NCI-H2227 (cell line): Measurements from ENCODE around the gene RNF113B.

Source experiments
- DNase-seq: peaks from one replicate; lab custom pipeline; 2025; ENCODE audit not compliant: unreplicated experiment; lab: John Stamatoyannopoulos, UW

The RNF113B gene

GRCh38 chr13:98204546-98204945 lies 27.5 kb upstream of the RNF113B start:
- DNase-seq: no peak

- DNase-seq: no peak
Observed at GRCh38 chr13:98203646-98204326, 26.7 kb upstream of the RNF113B start.

DNA sequence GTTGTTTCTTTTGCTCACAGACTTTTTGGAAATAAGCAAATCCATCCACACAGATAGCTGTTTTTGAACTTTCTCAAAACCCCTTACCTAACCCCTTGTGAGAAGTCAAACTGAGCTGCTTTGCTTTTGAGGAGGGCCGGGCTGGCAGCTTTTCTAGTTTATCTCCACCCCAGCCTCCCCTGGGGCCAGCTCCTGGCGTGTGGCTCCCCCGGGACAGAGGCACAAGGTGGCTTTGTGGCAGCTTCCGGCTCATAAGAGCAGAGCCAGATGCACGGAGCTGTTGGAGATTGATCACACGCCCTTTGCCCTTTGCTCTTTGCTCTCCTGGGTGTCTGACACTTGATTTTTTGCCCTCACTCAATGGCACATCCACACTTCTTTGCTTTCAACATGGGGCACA lies 24.9 kb upstream of the RNF113B start:
- DNase-seq: no peak

GRCh38 chr13:98201189-98201588 lies 24.1 kb upstream of the RNF113B start:
- no peak for DNase-seq

DNA sequence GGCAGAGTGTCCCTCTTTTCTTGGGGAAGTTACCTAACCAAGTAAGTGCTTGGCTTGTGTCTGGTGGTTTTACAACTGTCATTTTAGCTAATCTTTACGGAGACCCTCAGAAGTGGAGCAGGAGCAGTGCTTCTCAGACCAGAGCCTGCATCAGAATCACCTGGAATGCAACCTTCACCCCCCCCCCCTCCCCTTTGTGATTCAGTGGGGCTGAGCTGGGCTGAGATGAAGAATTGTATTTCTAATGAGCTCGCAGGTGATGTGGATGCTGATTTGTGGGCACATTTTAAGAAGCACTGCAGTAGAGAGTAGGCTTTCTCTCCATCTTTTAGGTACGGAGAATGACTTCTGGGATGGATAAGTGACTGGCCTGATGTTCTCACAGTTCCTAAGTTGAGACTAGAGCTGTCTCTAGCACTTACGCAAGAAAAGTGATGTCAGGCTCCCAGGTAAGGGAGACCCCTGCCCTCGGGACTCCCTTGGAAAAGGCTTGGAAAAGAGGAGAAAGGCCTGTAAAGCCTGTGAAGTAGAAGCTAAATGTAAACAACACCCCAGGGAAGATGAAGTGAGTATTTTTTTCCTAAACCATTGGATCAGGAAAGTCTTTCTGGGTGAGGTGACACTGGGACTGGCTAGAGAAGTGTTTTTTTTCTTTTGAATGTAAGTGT lies 23.3 kb upstream of the RNF113B start:
- no peak for DNase-seq

DNA sequence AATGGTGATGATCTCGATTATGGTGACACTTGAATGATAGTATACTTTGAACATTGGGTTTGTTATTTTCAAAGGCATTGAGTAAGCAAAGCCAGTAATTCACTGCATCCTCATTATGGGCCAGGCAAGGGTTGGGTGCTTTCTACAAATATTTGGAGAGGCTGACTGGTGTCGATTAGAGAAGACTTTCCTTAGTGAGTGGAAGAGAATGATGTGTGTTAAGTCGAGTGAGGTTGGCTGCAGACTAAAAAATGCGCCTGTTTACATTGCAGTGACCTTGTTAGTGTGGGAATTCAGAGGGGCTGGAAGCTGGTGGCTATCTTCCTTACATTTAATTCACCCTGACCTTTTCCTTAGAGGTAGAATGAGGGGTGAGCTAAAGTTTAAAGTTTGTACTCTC lies 22.4 kb upstream of the RNF113B start:
- DNase-seq: no peak

DNA sequence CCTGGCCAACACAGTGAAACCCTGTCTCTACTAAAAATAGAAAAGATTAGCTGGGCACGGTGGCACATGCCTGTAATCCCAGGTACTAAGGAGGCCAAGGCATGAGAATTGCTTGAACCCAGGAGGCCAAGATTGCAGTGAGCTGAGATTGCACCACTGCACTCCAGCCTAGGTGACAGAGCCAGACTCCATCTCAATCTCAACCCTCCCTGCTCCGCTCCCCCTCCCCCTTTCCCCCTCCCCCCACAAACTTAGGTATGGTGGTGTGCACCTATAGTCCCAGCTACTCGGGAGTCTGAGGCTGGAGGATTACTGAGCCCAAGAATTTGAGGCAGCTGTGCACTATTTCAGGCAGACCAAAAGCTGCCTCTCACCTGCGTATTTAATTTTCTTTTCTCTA lies 21.6 kb upstream of the RNF113B start:
- DNase-seq: no peak

DNA sequence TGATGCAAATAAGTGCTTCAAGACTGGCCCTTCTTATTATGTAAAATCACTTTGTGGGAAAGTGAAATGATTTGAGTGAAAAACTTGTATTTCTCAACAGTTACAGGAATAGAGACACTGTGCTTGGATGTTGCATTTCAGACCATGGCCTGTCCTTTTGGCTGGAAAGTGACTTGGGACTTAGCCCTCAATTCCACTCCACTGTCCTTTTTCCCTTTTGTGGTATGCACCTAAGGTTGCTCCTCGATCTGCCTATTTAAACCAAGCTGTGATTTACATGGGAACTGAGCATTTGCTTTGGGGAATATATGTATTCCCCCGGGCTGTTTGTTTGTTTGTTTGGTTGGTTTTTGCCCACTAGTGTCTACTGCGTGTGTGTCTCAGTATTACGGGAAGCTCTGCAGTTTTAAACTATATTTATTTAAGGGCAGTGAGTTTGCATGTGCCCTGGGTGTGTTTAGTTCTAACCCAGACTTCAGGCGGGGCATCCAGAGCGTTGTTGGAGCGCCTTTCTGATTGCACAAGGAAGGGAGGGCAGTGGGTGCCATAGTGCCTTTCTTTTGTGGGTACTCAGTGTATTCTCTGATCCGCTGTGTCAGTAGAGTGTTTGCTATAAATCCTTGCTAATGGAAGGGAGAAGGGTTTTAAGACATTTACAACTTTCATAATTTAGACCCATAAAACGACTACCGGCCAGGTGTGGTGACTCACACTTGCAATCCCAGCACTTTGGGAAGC lies 18.2 kb upstream of the RNF113B start:
- DNase-seq: no peak

DNA sequence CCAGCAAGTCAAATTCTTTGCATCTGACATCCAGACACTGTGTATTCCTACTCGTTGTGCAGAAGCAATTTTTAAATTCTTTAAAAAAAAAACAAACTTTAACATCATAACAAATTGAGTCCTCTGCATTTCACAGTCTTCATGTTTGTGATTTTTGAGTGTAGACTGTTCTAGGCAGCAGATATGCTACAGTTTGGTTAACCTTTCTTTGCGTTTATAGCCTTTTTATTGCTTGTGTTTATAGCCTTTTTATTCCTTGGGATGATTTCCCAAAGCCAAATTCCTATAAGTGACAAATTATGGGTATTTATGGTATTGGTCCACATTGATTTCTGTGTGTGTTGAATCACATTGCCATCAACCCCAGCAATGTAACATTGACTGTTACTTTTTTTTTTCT lies 14.9 kb upstream of the RNF113B start:
- no peak for DNase-seq

DNA sequence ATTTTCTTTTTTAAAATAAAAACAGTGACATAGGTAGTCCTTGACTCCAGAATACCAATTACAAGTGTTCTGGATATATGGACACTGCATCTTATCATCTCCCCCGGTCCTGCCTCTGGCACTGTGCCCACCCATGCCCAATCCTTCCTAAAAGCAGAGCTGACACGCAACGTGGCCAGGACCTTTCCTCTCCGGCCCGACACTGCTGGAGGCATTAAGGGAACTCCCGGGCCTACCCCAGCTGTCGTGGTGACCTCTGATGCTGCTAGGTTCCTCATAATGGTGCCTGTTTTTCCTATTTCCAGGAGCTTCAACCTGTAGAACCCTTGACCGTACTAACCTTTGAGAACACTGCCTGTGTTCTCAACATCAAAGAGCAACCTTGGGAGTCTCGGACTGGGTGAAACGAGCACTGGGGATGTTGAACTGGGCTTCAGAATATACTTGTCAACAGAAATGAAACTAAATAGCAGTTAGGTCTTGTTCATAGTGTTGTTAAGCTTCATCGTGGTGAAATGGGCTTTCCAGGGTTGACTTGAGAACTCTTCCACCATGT lies 13.9 kb upstream of the RNF113B start:
- no peak for DNase-seq

DNA sequence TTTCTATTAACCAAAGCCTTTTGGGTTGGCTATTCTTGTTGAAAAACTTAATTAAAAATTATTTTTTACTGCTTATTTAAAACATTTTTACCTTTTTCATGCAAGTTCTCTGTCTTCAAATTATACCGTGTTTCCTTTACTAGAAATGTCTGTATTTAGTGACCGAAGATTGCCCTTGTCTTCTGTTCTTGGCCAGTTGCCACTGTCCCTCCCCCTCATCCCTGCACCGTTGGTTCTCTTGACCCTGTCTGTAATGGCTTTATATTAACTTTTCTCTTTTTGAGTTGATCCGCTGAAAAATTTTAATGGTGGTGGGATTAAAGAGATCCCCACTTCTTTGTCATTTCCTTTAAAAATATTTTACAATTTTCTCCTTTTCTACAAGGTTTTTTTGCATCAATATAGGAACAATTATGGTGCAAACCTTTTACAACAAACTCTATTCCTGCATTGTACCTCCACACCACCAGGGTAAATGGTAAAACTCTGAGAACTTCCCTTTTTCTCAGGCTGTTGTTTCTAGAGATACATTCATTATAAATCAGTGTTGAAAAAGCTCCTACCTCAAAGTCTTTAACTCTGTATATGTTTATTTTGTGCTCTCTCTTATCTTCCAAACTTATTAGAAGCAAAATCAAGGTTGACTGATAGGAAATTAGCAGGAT lies 12.9 kb upstream of the RNF113B start:
- DNase-seq: peak; percentile 6

DNA sequence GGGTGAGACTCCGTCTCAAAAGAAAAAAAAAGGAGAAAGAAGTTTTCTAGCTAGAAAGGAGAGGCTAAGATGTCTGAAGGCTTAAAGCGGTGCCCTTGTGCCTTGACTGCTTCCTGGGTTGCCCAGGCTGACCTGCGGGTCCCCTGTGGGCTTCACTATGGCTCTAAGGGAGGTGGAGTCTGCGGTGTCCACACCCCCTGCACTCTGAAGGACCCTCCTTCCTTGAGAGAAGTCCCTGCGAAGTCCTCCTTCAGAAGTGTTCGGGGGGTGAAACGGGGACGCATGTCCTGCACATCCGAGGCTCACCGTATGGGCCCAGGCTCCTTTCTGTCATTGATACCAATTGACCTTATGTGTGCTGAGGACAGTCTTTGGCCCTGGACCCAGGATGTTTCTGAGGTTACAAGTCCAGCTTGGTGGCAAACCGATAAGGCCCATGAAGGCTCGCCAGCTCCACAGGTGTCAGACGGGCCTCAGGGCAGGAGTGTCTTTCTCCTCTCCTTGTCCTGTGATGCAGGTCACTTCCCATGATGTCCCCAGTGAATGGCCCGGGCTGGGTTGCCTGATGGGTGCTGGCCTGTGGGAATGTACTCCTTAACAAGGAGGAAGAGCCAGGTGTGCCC lies 11.6 kb upstream of the RNF113B start:
- DNase-seq: no peak

- no peak for DNase-seq
Observed at GRCh38 chr13:98187965-98188261, 10.8 kb upstream of the RNF113B start.

GRCh38 chr13:98187155-98187964 lies 10.3 kb upstream of the RNF113B start:
- DNase-seq: no peak

- no peak for DNase-seq
Observed at GRCh38 chr13:98184792-98185191, 7.7 kb upstream of the RNF113B start.

DNA sequence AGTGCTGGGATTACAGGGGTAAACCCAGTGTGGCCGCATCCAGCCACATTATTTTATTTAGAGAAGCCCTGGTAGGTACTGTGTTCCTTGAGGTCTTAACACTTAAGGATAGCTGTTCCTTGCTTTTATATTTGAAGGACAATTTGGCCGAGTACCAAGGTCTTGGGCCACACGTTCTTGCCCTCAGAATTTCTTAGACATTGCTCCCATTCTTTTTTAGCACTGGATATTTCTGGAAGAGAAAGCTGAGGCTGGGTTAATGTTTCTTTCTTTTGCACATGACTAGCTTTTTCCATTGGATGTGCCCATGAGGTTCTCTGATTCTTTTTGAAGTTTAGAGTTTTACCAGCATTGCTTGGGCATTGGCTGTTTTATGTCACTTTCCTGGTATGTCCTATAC lies 5.5 kb upstream of the RNF113B start:
- no peak for DNase-seq

GRCh38 chr13:98182153-98182552 lies 5.1 kb upstream of the RNF113B start:
- no peak for DNase-seq

DNA sequence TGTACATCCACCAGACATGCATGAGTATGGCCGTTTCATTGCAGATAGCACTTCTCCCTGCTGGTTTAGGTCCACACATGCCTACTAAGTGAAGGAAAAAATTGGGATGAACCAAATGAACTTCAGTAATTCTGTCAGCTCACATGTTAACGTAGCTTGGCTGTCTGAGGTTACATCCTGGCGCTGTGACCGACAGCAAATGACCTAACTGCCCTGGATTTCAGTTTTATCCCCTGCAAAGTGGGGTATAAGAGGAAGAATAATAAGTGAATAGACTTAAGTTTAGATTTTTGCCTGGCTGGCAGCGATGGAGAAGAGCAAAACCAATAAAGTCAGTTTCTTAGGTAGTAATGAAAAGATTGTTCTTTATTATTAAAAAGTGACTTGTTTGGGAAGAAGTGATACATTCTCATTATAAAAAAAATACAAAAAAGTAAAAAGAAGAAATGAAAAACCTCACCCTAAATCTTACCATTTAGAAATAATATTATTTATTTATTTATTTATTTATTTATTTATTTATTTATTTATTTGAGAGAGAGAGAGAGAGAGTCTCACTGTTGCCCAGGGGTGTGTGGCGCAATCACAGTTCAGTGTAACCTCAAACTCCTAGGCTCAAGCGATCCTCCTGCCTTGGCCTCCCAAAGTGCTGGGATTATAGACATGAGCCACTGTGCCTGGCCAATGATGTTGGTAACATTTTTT lies 4.2 kb upstream of the RNF113B start:
- no peak for DNase-seq

DNA sequence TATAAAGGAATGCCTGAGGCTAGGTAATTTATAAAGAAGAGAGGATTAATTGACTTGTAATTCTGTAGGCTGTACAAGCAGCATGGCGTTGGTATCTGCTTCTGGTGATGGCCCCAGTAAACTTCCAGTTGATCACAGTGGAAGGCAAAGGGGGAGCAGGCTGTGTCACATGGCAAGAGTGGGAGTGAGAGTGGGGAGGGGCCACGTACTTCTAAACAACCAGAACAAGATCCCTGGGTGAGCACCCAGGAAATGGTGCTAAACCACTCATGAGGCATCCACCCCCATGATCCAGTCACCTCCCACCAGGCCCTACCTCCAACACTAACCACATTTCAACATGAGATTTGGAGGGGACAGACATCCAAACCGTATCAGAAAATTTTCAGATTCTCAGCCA lies 3.0 kb upstream of the RNF113B start:
- no peak for DNase-seq

DNA sequence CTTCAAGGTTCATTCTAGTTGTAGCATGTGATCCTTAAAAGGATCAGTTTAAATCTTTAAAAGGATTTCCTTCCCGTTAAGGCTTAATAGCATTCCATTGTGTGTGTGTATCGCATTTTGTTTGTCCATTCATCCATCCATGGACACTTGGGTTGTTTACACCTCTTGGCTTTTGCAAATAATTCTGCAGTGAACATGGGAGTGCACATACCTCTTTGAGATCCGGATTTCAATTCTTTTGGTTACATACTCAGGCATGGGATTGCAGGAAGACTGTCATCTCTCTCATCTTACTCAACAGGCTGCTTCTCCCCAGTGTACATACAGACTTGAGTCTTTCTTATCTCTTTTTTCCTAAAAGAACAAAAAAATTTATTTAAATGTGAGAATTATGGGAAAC lies 1.2 kb downstream of the RNF113B start:
- no peak for DNase-seq
